HCT116 (cell line): Measurements from ENCODE around the gene CDH13.

ENCODE experiments used
- ELF1 ChIP-seq: IDR thresholded peaks from 2 replicates; pipeline ENCODE4 v1.6.1; 2012; ENCODE audit warnings: low read depth, borderline replicate concordance
- FOSL1 ChIP-seq: IDR thresholded peaks from 2 replicates; pipeline ENCODE4 v1.6.1; 2012; ENCODE audit warnings: low read depth
- JUND ChIP-seq: IDR thresholded peaks from 2 replicates; pipeline ENCODE4 v1.6.1; 2012
- RAD21 ChIP-seq: IDR thresholded peaks from 2 replicates; pipeline ENCODE4 v1.6.1; 2012; ENCODE audit warnings: low read depth, mild to moderate bottlenecking
- SIN3A ChIP-seq: IDR thresholded peaks from 2 replicates; pipeline ENCODE4 v1.6.1; 2012; ENCODE audit warnings: low read depth
- TCF7L2 ChIP-seq: IDR thresholded peaks from 2 replicates; pipeline ENCODE4 v1.7.0; 2011; ENCODE audit warnings: borderline replicate concordance, inconsistent platforms; ENCODE audit not compliant: insufficient read depth, insufficient read length; ENCODE audit errors: extremely low read depth
- ZNF274 ChIP-seq: fragments of 200-500 bp; sonication (Bioruptor generic); IDR thresholded peaks from 2 replicates; pipeline ENCODE4 v1.6.1; 2014; ENCODE audit warnings: mild to moderate bottlenecking, low read depth, low read length, inconsistent platforms
- TF ChIP-seq, protein P1 (sequence below), 3 experiments: fragments of 200-600 bp in 1 of 3; sonication (generic) in 1 of 3; IDR thresholded peaks in 2 of 3; conservative IDR thresholded peaks in 1 of 3; 2 replicates each; pipeline ENCODE4 v1.5.1; 2012 to 2017; ENCODE audit warnings: low read depth in 2 of 3, low read length in 2 of 3, antibody characterized with exemption in 1 of 3, borderline replicate concordance in 1 of 3, control low read depth in 1 of 3, mild to moderate bottlenecking in 1 of 3, mixed read lengths in 1 of 3, mixed run types in 1 of 3, moderate library complexity in 1 of 3; ENCODE audit not compliant: insufficient read depth in 1 of 3
- TF ChIP-seq, protein P2 (sequence below): IDR thresholded peaks from 2 replicates; pipeline ENCODE4 v1.6.1; 2011; ENCODE audit warnings: mild to moderate bottlenecking, low read length, moderate library complexity; ENCODE audit not compliant: insufficient replicate concordance; ENCODE audit errors: extremely low read depth

DNA sequence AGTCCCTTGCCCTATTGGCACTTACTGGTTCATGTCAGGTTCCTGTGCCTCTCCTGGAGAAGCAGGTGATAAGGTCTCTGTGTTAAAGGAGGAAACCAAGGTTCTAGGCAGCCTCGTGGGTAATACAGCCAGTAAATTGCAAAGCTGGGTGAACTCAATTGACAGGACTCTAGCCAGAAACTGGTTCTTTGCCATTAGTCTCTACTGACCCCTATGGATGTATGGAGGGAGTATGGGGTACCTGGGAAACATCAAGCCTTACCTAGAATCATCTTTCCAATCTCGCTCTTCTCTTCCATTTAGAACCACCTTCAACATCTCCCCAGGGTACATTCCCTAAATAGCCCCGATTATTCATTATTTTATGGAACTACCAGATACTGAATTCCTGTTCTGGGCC lies 169.3 kb downstream of the CDH13 start:
- TF ChIP-seq, protein P1, sequence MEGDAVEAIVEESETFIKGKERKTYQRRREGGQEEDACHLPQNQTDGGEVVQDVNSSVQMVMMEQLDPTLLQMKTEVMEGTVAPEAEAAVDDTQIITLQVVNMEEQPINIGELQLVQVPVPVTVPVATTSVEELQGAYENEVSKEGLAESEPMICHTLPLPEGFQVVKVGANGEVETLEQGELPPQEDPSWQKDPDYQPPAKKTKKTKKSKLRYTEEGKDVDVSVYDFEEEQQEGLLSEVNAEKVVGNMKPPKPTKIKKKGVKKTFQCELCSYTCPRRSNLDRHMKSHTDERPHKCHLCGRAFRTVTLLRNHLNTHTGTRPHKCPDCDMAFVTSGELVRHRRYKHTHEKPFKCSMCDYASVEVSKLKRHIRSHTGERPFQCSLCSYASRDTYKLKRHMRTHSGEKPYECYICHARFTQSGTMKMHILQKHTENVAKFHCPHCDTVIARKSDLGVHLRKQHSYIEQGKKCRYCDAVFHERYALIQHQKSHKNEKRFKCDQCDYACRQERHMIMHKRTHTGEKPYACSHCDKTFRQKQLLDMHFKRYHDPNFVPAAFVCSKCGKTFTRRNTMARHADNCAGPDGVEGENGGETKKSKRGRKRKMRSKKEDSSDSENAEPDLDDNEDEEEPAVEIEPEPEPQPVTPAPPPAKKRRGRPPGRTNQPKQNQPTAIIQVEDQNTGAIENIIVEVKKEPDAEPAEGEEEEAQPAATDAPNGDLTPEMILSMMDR (IDR thresholded peaks at IDR 0.05 in 2 of 3, conservative IDR thresholded peaks at IDR 0.05 in 1 of 3; ENCODE audit: borderline replicate concordance in 1 of 3, insufficient read depth in 1 of 3, low read depth in 2 of 3, low read length in 2 of 3) = no peak
- TF ChIP-seq, protein P2, sequence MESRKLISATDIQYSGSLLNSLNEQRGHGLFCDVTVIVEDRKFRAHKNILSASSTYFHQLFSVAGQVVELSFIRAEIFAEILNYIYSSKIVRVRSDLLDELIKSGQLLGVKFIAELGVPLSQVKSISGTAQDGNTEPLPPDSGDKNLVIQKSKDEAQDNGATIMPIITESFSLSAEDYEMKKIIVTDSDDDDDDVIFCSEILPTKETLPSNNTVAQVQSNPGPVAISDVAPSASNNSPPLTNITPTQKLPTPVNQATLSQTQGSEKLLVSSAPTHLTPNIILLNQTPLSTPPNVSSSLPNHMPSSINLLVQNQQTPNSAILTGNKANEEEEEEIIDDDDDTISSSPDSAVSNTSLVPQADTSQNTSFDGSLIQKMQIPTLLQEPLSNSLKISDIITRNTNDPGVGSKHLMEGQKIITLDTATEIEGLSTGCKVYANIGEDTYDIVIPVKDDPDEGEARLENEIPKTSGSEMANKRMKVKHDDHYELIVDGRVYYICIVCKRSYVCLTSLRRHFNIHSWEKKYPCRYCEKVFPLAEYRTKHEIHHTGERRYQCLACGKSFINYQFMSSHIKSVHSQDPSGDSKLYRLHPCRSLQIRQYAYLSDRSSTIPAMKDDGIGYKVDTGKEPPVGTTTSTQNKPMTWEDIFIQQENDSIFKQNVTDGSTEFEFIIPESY = no peak
- TF ChIP-seq RAD21 (no peak), SIN3A (no peak), ZNF274 (no peak), ELF1 (no peak), TCF7L2 (no peak), FOSL1 (no peak), JUND (no peak)
